Mucosa of descending colon (tissue), 3 donors: ENCODE results near the gene HSFX1. TPM values are rescaled to one million over a fixed set of nuclear protein-coding genes. Genes with fewer than 3 reads are reported as not detected.

Source experiments
- ATAC-seq: fragments of 200-7000 bp; cut with Tn5 transposase; one replicate; pipeline ENCODE4 v1.9.1; 2020; ENCODE audit warnings: mild to moderate bottlenecking, moderate library complexity
- DNase-seq, 3 donors: peaks; one replicate each; pipeline ENCODE4 v3.0.0-alpha.2; 2020
- H3K36me3 ChIP-seq: fragments of 200-600 bp; one replicate; pipeline ENCODE4 v1.8.0; 2021; ENCODE audit warnings: low read depth, mild to moderate bottlenecking
- H3K4me1 ChIP-seq: fragments of 200-600 bp; one replicate; pipeline ENCODE4 v1.8.0; 2021; ENCODE audit warnings: low read depth, mild to moderate bottlenecking
- H3K4me3 ChIP-seq: fragments of 200-600 bp; one replicate; pipeline ENCODE4 v1.8.0; 2021; ENCODE audit warnings: mild to moderate bottlenecking
- H3K9me3 ChIP-seq: fragments of 200-600 bp; one replicate; pipeline ENCODE4 v1.8.0; 2021; ENCODE audit warnings: mild to moderate bottlenecking
- intact Hi-C, 2 donors: fragments of 100-400 bp; cut with DNase I in 1 of 2; cut with micrococcal nuclease in 1 of 2; formaldehyde crosslinking; loops; one replicate each; pipeline versions ENCODE4 v1.11.0 to v1.11.1; 2022; cut with DNase I, micrococcal nuclease
- total RNA-seq, 3 donors: library from RNA; stranded (reverse); fragmentation: NEBNext Ultra II Directional in 2 of 3; extraction: Animal tissue kit (Norgen Biotek cat#: 25700) in 2 of 3; gene quantifications; one replicate each; pipeline versions ENCODE4 v1.2.1 to v1.2.4, GENCODE V29; 2021 to 2023
- TF ChIP-seq, protein P1 (sequence below): fragments of 200-600 bp; IDR thresholded peaks from one replicate; pipeline ENCODE4 v1.8.0; 2022; ENCODE audit warnings: antibody characterized with exemption, mild to moderate bottlenecking
- donor health status: DM: no; HTN: no; CAD: no; lungs with moderate emphysema.
- donor health status: DM: no; HTN: no; CAD: no.
- donor health status: DM: no; HTN: yes; CAD: no.

The HSFX1 gene
- total RNA-seq, 3 donors from 2014 or later = 1.3 to 2.2 (median 1.8) TPM

DNA sequence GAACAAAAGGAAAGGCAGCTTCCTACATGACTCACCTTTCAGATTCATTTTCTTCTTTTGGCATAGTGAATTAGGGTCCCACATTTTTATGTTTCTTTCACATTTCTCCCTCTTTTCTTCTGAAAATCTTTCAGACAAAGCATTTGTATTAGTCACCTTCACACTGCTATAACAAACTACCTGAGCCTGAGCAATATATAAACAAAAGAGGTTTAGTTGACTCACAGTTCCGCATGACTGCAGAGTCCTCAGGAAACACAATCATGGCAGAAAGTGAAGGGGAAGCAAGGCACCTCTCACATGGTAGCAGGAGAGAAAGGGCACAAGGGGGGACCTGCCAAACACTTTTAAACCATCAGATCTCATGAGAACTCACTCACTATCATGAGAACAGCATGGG, 44.8 kb downstream of the HSFX1 start:
- no peak for ATAC-seq

DNA sequence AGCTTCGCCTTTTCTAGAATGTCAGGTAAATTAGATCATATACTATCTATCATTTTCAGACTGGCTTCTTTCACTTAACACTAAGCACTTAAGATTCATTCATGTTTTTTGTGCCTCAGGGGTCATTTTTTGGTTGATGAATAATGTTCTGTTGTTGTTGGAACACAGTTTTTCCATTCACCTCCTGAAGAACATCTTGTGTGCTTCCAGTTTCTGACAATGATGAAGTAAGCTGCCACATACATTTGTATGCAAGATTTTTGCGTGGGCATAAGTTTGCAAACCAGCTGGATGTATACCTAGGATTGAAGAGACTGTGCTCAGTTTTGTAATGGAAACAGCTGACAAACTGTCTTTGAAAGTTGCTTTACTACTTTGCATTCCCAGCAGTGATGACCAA, 45.5 kb downstream of the HSFX1 start:
- no peak for ATAC-seq

More for the DNA sequence above, 44.8 kb downstream of the HSFX1 start:
- no peaks in the 10 kb centered on the region for H3K9me3 ChIP-seq
- H3K4me1 ChIP-seq = no peaks in the 10 kb centered on the region
- TF ChIP-seq, protein P1, sequence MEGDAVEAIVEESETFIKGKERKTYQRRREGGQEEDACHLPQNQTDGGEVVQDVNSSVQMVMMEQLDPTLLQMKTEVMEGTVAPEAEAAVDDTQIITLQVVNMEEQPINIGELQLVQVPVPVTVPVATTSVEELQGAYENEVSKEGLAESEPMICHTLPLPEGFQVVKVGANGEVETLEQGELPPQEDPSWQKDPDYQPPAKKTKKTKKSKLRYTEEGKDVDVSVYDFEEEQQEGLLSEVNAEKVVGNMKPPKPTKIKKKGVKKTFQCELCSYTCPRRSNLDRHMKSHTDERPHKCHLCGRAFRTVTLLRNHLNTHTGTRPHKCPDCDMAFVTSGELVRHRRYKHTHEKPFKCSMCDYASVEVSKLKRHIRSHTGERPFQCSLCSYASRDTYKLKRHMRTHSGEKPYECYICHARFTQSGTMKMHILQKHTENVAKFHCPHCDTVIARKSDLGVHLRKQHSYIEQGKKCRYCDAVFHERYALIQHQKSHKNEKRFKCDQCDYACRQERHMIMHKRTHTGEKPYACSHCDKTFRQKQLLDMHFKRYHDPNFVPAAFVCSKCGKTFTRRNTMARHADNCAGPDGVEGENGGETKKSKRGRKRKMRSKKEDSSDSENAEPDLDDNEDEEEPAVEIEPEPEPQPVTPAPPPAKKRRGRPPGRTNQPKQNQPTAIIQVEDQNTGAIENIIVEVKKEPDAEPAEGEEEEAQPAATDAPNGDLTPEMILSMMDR = no peak
- H3K36me3 ChIP-seq = no peaks in the 10 kb centered on the region
- DNase-seq = no peak
- intact Hi-C loops = no loop called here
- no peak overlapping the region for H3K4me3 ChIP-seq

DNA sequence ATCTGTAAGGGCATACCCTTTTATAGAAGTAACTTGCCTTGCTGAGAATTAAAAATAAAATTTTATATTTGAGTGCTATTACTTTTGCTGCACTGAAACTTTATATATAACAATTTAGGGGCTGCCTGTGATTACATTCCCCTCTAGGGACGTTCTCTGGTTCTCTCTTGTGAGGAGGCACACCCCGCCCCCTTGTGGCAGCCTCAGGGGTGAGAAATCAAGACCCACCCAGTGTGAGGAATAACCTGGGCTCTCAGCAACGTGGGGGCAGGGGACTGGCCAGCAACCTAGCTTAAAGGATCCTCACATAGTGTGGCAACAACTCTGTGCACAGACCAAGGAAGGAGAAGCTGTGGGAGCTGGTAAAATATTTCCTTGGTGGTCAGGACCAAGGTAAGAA, 51.6 kb downstream of the HSFX1 start:
- intact Hi-C loops = no loop called here
- TF ChIP-seq, protein P1 = no peak

More for the DNA sequence above, 45.5 kb downstream of the HSFX1 start:
- no peaks in the 10 kb centered on the region for H3K4me1 ChIP-seq
- intact Hi-C loops = no loop called here
- no peak overlapping the region for H3K4me3 ChIP-seq
- no peak for DNase-seq
- H3K36me3 ChIP-seq = no peaks in the 10 kb centered on the region
- TF ChIP-seq, protein P1 = no peak
- H3K9me3 ChIP-seq = no peaks in the 10 kb centered on the region

More for the DNA sequence above, 51.6 kb downstream of the HSFX1 start:
- no peak for ATAC-seq
- Histone ChIP-seq H3K9me3 (no peaks in the 10 kb centered on the region), H3K4me1 (no peaks in the 10 kb centered on the region), H3K4me3 (no peak overlapping the region), H3K36me3 (no peaks in the 10 kb centered on the region)
- DNase-seq = peak in 2 of 3 donors; percentile 26 to 29

Other genes with a start within 250 kb of the HSFX1 start
- 10 to 100 TPM; 29.1 to 36.9 (median 34.0) TPM for gene EOLA1, start 233.1 kb upstream of the HSFX1 start, total RNA-seq
- not detected for gene HSFX3, start 224.1 kb upstream of the HSFX1 start, total RNA-seq
- not detected for gene MAGEA9B, start 186.6 kb upstream of the HSFX1 start, total RNA-seq
- 1 to 10 TPM in 1 of 3 donors, under 1 TPM in 1, not detected in 1; 0.36 to 1.1 TPM for gene HSFX2, start 178.8 kb upstream of the HSFX1 start, total RNA-seq
- 10 to 100 TPM; 14.1 to 26.3 (median 20.4) TPM for gene TMEM185A, start 142.3 kb upstream of the HSFX1 start, total RNA-seq
- gene MAGEA11, start 62.0 kb upstream of the HSFX1 start, total RNA-seq = not detected
- not detected for gene MAGEA9, start 7.9 kb downstream of the HSFX1 start, total RNA-seq
- gene MAGEA8, start 107.1 kb downstream of the HSFX1 start, total RNA-seq = not detected
- gene HSFX4, start 155.5 kb downstream of the HSFX1 start, total RNA-seq = not detected
- 10 to 100 TPM; 30.9 to 34.9 (median 34.1) TPM for gene EOLA2, start 164.4 kb downstream of the HSFX1 start, total RNA-seq